ENCODE results near the gene FAM78A. TPM values are rescaled to one million over a fixed set of nuclear protein-coding genes. Genes with fewer than 3 reads are reported as not detected.
"Not testable (repeated sequence)": the region's sequence is repeated elsewhere in the genome, so short reads cannot be mapped to it uniquely, and the experiment has no call there.

The FAM78A gene
- total RNA-seq, 1 donor from 2014 or later: 73.4 TPM

DNA sequence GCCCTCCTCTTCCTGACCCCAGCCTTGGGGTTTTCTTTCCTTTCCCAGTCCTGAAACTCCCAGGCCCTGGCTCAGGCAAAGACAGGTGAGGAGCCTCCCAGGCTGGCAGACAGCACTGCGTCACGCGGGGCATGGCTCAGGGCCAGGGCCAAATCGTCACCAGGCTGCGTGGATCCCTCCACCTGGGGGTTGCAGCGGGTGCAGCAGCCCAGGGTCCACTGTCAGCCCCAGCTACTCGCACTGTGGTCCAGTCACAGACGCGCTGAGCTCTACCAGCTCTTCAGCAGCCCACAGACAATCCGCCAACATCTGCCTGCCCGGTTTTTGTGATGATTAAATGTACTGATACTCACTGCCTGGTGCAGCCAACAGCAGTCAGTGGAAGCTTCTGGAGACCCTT is 12.1 kb downstream of the FAM78A start:
- no peak overlapping the region for H3K4me3 Mint-ChIP-seq (ENCODE audit: unreplicated experiment)
- H3K27ac Mint-ChIP-seq (ENCODE audit: unreplicated experiment): no peak overlapping the region
- peaks cover 4% of the 10 kb centered on the region for H3K27me3 Mint-ChIP-seq (ENCODE audit: unreplicated experiment)
- H3K4me1 Mint-ChIP-seq (ENCODE audit: unreplicated experiment): peaks cover 26% of the 10 kb centered on the region
- TF ChIP-seq CTCF (IDR thresholded peaks at IDR 0.05; ENCODE audit: unreplicated experiment): no peak
- H3K36me3 Mint-ChIP-seq (ENCODE audit: low read depth, unreplicated experiment): peaks cover 30% of the 10 kb centered on the region
- no peak for DNase-seq (ENCODE audit: low spot score)
- H3K9me3 Mint-ChIP-seq (ENCODE audit: unreplicated experiment): no peaks in the 10 kb centered on the region

DNA sequence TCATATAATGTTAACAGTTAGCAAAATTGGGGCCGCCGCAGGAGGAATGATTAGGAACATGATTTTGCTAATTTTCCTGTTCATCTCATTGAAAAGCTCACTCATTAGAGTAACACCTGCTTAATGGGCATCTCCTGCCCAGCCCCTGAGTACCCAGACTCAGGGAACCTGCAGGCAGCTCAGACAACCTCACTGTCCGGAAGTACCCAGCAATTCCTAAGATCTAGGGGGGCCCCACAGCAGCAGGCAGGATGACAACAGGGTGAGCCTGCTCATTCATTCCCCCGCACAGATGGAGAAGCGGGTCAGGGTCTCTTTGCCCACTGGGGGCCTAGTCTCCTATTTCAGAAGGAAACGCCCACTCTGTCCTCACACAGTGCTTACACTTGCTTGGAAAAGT is 12.6 kb downstream of the FAM78A start:
- Mint-ChIP-seq H3K9me3 (ENCODE audit: unreplicated experiment) (no peaks in the 10 kb centered on the region), H3K4me3 (ENCODE audit: unreplicated experiment) (no peak overlapping the region), H3K27ac (ENCODE audit: unreplicated experiment) (no peak overlapping the region), H3K4me1 (ENCODE audit: unreplicated experiment) (peaks cover 24% of the 10 kb centered on the region), H3K27me3 (ENCODE audit: unreplicated experiment) (no peaks in the 10 kb centered on the region), H3K36me3 (ENCODE audit: low read depth, unreplicated experiment) (peaks cover 26% of the 10 kb centered on the region)
- no peak for DNase-seq (ENCODE audit: low spot score)
- no peak for TF ChIP-seq CTCF (IDR thresholded peaks at IDR 0.05; ENCODE audit: unreplicated experiment)

DNA sequence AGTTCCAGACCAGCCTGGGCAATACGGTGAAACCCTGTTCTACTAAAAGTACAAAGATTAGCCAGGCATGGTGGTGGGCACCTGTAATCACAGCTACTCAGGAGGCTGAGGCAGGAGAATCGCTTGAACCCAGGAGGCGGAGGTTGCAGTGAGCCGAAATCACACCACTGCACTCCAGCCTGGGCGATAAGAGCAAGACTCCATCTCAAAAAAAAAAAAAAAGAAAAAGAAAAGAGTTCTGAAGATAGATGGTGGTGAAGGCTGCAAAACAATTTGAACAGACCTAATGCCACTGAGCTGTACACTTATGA is 13.3 kb downstream of the FAM78A start:
- H3K27ac Mint-ChIP-seq (ENCODE audit: unreplicated experiment); H3K4me3 Mint-ChIP-seq (ENCODE audit: unreplicated experiment); H3K9me3 Mint-ChIP-seq (ENCODE audit: unreplicated experiment); DNase-seq (ENCODE audit: low spot score); H3K27me3 Mint-ChIP-seq (ENCODE audit: unreplicated experiment): not testable (repeated sequence)
- Mint-ChIP-seq H3K36me3 (ENCODE audit: low read depth, unreplicated experiment) (peaks cover 26% of the 10 kb centered on the region), H3K4me1 (ENCODE audit: unreplicated experiment) (peaks cover 24% of the 10 kb centered on the region)

DNA sequence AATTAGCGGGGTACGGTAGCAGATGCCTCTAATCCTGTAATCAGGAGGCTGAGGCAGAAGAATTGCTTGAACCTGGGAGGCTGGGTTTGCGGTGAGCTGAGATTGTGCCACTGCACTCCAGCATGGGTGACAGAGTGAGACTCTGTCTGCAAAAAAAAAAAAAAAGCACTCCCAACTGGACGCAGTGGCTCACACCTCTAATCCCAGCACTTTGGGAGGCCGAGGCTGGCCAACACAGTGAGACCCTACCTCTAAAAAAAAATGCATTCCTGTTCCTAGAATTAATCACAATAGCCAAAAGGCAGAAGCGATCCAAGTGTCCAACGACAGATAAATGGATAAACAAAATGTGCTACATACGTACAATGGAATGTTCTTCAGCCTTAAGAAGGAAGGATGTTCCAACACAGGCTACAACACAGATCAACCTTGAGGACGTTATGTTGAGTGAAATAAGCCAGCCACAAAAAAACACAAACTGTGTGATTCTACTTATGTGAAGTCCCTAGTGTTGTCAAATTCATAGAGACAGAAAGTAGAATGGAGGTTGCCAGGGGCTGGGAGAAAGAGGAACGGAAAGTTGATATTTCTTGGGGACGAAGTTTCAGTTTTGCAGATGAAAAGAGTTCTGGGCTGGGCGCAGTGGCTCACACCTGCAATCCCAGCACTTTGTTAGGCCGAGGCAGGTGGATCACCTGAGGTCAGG is 13.8 kb downstream of the FAM78A start:
- no peak for TF ChIP-seq CTCF (IDR thresholded peaks at IDR 0.05; ENCODE audit: unreplicated experiment)

DNA sequence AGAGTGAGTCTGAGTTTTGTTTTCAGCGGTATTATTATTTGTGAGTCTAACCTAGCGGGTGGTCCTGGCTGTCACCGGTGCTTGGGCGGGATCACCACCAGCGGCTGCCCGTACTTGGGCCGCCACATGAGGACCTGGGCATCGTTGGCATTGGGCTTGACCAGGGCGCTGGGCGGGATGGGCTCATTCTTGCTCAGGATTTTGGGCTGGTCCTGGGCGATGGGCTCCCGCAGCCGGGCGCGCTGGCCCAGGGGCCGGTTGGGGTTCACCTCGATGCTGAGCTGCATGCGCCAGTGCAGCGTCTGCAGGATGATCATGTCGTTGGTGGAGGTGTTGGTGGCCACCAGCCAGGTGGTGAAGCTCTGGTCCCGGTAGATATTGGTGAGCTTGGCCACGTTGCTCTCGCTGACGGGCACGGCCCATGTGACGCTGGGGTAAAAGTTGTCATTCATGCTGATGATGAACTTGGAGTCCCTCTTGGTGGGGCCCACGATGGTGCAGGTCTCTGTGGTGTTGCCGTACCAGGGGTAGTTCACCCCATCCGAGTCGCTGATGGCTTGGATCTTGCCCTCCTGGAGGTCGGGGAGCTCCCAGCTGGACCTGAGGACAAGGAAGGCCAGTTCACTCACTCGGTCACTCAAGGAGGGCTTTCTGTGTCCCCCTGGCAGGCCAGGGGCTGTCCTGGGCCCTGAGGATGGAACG is 15.4 kb downstream of the FAM78A start:
- Mint-ChIP-seq H3K4me1 (ENCODE audit: unreplicated experiment) (peaks cover 22% of the 10 kb centered on the region), H3K27me3 (ENCODE audit: unreplicated experiment) (peaks cover 7% of the 10 kb centered on the region), H3K4me3 (ENCODE audit: unreplicated experiment) (peak overlapping the region; percentile 37), H3K9me3 (ENCODE audit: unreplicated experiment) (no peaks in the 10 kb centered on the region), H3K27ac (ENCODE audit: unreplicated experiment) (no peak overlapping the region), H3K36me3 (ENCODE audit: low read depth, unreplicated experiment) (peaks cover 26% of the 10 kb centered on the region)
- no peak for DNase-seq (ENCODE audit: low spot score)
- TF ChIP-seq CTCF (IDR thresholded peaks at IDR 0.05; ENCODE audit: unreplicated experiment): no peak

More for the DNA sequence above, 13.8 kb downstream of the FAM78A start:
- Mint-ChIP-seq H3K4me3 (ENCODE audit: unreplicated experiment) (no peak overlapping the region), H3K36me3 (ENCODE audit: low read depth, unreplicated experiment) (peaks cover 26% of the 10 kb centered on the region), H3K27me3 (ENCODE audit: unreplicated experiment) (peaks cover 4% of the 10 kb centered on the region), H3K27ac (ENCODE audit: unreplicated experiment) (peak overlapping the region; percentile 17), H3K4me1 (ENCODE audit: unreplicated experiment) (peaks cover 26% of the 10 kb centered on the region), H3K9me3 (ENCODE audit: unreplicated experiment) (no peaks in the 10 kb centered on the region)
- no peak for DNase-seq (ENCODE audit: low spot score)

Measured in endothelial cell (in vitro differentiated cells).